ENCODE measurements around the gene GRM6. TPM values are rescaled to one million over a fixed set of nuclear protein-coding genes. Genes with fewer than 3 reads are reported as not detected.
A peak's percentile ranks its signal among the peaks of the same experiment; 100 is the strongest.

The GRM6 gene
- total RNA-seq, 1 experiment from 2014 or later, result not detected

DNA sequence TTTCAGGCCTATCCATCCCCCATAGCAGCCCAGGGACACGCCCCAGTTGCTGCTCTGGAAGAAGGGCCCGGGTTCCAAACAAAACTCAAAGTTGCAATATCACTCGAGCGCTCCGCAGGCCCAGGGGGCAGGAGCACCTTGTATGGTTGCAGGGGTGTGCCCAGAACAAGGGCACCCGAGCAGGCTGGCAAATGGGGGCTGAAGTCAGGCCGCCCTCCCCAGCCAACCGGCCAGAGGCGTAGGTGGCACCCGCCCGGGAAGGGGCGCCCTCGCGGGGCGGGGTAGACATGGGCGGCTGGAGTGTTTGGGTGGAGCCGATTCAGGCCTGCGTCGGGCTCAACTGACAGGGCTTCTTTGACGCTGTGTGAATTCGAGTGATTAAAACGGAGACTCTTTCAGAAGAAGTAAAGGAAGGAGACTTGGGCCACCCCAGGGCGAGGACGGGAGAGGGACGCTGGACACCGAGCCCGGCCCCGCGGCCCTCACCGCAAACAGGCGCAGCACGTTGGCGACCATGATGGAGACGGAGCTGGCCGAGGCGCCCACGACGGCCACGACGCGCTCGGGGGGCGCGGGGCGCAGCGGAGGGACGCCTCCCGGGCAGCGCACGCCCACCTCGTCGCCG is 1.1 kb downstream of the GRM6 start:
- H3K4me2 ChIP-seq (ENCODE audit: insufficient read depth, insufficient read length, low read length), result no peak overlapping the region
- H3K4me1 Mint-ChIP-seq, result peaks cover 5 to 10% of the 10 kb centered on the region in 2 experiments
- H4K20me1 ChIP-seq (ENCODE audit: control insufficient read depth, insufficient read depth, insufficient read length), result no peaks in the 10 kb centered on the region
- H3K56ac ChIP-seq (ENCODE audit: insufficient read length, low read depth, low read length), result no peak overlapping the region
- no peak overlapping the region for H2BK15ac ChIP-seq (ENCODE audit: low read depth, low read length)
- H2BK5ac ChIP-seq (ENCODE audit: insufficient read length, low read length), result no peak overlapping the region
- no peak overlapping the region for H3K9ac ChIP-seq (ENCODE audit: extremely low read depth, insufficient read length, low read length)
- no peak overlapping the region for H2BK120ac ChIP-seq (ENCODE audit: low read depth, low read length, poor library complexity, severe bottlenecking)
- no peak overlapping the region for H2AK5ac ChIP-seq (ENCODE audit: insufficient read length, low read length)
- H3K79me2 ChIP-seq (ENCODE audit: insufficient read depth, low read length), result no peaks in the 10 kb centered on the region
- no peak overlapping the region for H3K27ac ChIP-seq (ENCODE audit: insufficient read length, low read depth, low read length)
- H3K27ac Mint-ChIP-seq, result no peak overlapping the region
- TF ChIP-seq, protein P1, sequence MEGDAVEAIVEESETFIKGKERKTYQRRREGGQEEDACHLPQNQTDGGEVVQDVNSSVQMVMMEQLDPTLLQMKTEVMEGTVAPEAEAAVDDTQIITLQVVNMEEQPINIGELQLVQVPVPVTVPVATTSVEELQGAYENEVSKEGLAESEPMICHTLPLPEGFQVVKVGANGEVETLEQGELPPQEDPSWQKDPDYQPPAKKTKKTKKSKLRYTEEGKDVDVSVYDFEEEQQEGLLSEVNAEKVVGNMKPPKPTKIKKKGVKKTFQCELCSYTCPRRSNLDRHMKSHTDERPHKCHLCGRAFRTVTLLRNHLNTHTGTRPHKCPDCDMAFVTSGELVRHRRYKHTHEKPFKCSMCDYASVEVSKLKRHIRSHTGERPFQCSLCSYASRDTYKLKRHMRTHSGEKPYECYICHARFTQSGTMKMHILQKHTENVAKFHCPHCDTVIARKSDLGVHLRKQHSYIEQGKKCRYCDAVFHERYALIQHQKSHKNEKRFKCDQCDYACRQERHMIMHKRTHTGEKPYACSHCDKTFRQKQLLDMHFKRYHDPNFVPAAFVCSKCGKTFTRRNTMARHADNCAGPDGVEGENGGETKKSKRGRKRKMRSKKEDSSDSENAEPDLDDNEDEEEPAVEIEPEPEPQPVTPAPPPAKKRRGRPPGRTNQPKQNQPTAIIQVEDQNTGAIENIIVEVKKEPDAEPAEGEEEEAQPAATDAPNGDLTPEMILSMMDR (conservative IDR thresholded peaks at IDR 0.05), result no peak
- peaks cover 26% of the 10 kb centered on the region for H3K27me3 ChIP-seq (ENCODE audit: insufficient read depth, low read length)
- no peak overlapping the region for H3K4ac ChIP-seq (ENCODE audit: low read depth, low read length)
- no peaks in the 10 kb centered on the region for H3K4me1 ChIP-seq (ENCODE audit: insufficient read depth, low read length)
- no peaks in the 10 kb centered on the region for H3K79me1 ChIP-seq (ENCODE audit: insufficient read depth, low read depth, low read length, poor library complexity, severe bottlenecking)
- no peak overlapping the region for H3K18ac ChIP-seq (ENCODE audit: insufficient read length, low read depth, low read length)
- H4K91ac ChIP-seq (ENCODE audit: insufficient read length, low read depth, low read length), result no peak overlapping the region
- H4K8ac ChIP-seq (replicated peaks; ENCODE audit: insufficient read length, low read depth, low read length), result no peak overlapping the region
- no peak overlapping the region for H2BK12ac ChIP-seq (ENCODE audit: insufficient read length, low read depth, low read length)
- no peak overlapping the region for H4K5ac ChIP-seq (ENCODE audit: insufficient read length, low read depth, low read length)
- no peak for DNase-seq
- H3K36me3 Mint-ChIP-seq (ENCODE audit: insufficient read depth in 1 of 3, low read depth in 3 of 3), result peaks cover 3 to 7% (median 3%) of the 10 kb centered on the region in 3 experiments; a peak in 5 of 7 replicates
- H2BK20ac ChIP-seq (ENCODE audit: low read depth, low read length, poor library complexity, severe bottlenecking), result no peak overlapping the region
- H3T11ph ChIP-seq (ENCODE audit: low read length), result no peak overlapping the region
- WGBS (ENCODE audit: extremely low coverage, insufficient read length, low lambda C conversion rate), result no CpG with 5 or more reads among the region's 53 CpGs
- H3K9me3 Mint-ChIP-seq, result peaks cover 20 to 52% of the 10 kb centered on the region in 2 experiments
- H3K23me2 ChIP-seq (ENCODE audit: insufficient read length, low read depth, low read length, poor library complexity, severe bottlenecking), result peaks cover 2% of the 10 kb centered on the region
- H3K23ac ChIP-seq (ENCODE audit: insufficient read length, low read depth, low read length), result no peak overlapping the region
- no peak overlapping the region for H3K14ac ChIP-seq (ENCODE audit: insufficient read depth, low read length)
- H3K9me3 ChIP-seq (ENCODE audit: control insufficient read depth, low read depth, low read length), result peaks cover 8% of the 10 kb centered on the region
- H2AFZ ChIP-seq (ENCODE audit: low read length), result no peak overlapping the region
- peak overlapping the region; percentile 59 to 79 for H3K4me3 Mint-ChIP-seq
- H3K27me3 Mint-ChIP-seq (ENCODE audit: low read depth), result peaks cover 73% of the 10 kb centered on the region

All from H9 (cell line).